RPMI7951 (cell line): ENCODE measurements around the gene ZNF467. TPM values are rescaled to one million over a fixed set of nuclear protein-coding genes. Genes with fewer than 3 reads are reported as not detected.

Experiments
- DNase-seq: peaks from one replicate; pipeline ENCODE4 v3.0.0-alpha.2; 2012; ENCODE audit warnings: low read depth
- total RNA-seq: library from RNA; depleted of rRNA; stranded (reverse); fragments of >200 nt; shearing (Covaris generic); gene quantifications from 2 replicates; pipeline ENCODE4 v1.2.3, GENCODE V29; 2014

ZNF467 gene
- total RNA-seq, 1 experiment from 2014 or later, result not detected

DNA sequence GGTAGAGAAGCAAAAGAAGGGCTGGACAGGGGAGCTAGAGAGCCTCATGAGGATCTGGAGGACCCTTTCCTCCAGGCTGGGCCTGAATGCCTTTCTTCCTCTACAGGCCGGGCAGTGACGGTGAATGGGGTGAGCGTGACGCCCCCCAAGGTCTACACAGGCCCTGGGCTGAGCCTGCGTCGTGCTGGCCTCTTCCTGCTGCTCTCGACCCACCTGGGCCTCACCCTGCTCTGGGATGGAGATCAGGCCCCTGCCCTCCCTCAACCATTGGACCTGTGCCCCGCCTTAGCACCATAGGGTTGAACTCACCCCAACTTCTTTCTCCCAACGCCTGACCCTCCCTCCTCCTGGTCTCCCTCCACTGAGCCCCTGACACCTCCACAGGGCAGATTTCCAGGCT lies 12.6 kb upstream of the ZNF467 start:
- no peak for DNase-seq

- DNase-seq, result no peak
Measured at GRCh38 chr7:149785402-149785801, 12.0 kb upstream of the ZNF467 start.

DNA sequence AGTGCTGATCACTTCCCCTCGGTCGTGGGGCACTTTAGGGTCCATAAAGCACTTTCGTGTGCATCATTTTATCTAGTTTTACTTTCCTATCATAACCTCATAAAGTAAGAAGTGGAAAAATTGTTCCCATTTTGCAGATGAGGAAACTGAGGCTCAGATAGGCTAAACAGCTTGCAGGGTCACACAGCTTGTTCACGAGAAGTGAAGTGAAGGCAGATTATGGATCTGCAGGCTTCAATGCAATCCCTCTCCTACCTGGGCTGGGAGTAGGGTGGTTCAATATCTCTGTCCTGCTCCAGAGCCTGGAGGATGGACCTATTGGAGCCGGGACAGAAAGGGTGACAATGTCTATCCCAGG lies 10.8 kb upstream of the ZNF467 start:
- no peak for DNase-seq

DNA sequence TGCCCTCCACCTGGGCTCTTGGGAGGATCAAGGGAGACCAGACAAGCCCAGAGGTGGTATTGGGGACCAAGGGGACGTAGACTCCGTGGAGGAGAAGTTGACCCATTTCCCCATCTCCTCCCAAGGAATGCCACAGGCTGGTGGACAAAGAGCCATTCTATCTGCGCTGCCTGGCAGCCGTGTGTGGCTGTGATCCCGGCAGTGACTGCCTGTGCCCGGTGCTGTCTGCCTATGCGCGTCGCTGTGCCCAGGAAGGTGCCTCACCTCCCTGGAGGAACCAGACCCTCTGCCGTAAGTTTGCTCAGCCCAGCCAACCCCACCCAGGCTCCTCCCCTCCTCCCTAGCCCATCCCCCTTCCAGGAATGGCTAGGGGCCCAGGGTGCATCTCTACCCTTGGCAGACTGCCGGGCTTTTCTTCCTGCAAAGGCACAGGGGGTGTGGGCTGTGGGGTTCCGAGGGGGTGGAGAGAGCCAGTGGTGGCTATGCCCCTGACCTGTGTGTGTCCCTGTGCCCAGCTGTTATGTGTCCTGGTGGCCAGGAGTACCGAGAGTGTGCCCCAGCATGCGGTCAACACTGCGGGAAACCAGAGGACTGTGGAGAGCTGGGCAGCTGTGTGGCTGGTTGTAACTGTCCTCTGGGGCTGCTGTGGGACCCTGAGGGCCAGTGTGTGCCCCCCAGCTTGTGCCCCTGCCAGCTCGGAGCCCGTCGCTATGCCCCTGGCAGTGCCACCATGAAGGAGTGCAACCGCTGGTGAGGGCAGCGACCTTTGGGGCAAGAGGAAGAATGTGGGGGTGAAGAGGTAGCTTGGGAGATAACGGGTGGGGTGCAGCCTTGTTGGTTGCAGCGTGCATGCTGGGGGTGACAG lies 10.2 kb upstream of the ZNF467 start:
- DNase-seq, result no peak

DNA sequence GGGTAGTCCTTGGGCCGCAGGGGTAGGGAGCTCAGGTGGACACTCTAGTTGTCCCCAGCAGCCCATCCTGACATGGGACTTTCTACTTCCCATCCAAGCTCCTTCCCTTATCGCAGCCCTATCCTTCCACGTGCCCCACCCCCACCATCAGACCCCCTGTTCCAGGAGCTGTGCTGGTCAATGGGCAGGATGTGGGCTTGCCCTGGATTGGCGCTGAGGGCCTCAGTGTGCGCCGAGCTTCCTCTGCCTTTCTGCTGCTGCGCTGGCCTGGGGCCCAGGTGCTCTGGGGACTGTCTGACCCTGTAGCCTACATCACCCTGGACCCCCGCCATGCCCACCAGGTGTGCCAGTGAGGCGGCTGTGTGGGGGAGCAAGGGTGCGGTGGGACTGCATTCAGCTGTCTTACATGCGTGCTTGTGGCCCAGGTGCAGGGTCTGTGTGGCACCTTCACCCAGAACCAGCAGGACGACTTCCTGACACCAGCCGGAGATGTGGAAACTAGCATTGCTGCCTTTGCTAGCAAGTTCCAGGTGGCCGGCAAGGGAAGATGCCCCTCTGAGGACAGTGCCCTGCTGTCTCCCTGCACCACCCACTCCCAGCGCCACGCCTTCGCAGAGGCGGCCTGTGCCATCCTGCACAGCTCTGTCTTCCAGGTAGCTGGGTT lies 9.4 kb upstream of the ZNF467 start:
- no peak for DNase-seq

DNA sequence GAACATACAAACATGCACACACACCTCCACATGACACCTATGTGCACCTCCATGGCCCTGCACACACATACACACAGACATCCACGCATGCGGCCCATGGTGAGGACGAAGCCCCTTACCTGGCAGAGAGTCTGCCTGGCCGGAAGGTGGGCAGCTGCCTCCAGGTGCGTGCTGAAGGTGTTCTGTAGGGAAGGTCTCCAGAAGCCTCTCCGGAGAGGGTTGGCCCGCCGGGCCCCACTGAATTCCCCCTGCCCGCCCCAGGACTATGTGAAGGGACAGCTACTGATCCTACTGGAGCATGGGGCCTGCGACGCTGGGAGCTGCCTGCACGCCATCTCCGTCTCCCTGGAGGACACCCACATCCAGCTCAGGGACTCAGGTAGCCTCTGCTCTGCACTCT lies 8.5 kb upstream of the ZNF467 start:
- no peak for DNase-seq

GRCh38 chr7:149780636-149781419 lies 7.4 kb upstream of the ZNF467 start:
- DNase-seq, result no peak

DNA sequence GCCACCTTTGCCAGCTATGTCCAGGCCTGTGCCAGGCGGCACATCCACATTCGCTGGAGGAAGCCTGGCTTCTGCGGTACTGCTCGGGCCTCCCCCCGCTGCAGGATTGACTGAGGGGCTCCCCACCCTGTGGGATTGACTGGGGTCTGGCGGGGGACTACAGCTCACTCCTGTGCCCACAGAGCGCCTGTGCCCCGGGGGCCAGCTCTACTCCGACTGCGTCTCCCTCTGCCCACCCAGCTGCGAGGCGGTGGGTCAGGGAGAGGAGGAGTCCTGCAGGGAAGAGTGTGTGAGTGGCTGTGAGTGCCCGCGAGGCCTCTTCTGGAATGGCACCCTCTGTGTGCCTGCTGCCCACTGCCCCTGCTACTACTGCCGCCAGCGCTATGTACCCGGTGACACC lies 6.7 kb upstream of the ZNF467 start:
- no peak for DNase-seq

- DNase-seq, result no peak
Measured at GRCh38 chr7:149779502-149779805, 6.1 kb upstream of the ZNF467 start.

GRCh38 chr7:149778696-149779501 lies 5.5 kb upstream of the ZNF467 start:
- DNase-seq, result no peak

- no peak for DNase-seq
Measured at GRCh38 chr7:149778327-149778637, 4.9 kb upstream of the ZNF467 start.

GRCh38 chr7:149777551-149778326 lies 4.4 kb upstream of the ZNF467 start:
- DNase-seq, result no peak

GRCh38 chr7:149776848-149777407 lies 3.5 kb upstream of the ZNF467 start:
- no peak for DNase-seq

DNA sequence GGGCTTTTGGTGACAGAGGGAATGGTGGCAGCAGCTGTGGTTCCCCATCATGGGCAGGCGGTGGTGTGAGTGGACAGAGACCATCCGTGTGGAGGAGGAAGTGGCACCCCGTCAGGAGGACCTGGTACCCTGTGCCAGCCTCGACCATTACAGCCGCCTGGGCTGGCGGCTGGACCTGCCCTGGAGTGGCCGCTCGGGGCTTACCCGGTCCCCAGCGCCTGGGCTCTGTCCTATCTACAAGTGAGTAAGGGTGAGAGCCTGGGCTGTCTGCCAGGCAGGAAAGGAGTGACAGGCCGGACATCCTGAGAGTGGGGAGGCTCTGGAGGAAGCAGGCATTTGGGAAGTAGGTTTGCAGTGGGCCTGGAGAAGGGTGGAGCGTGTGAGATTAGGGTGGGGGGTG lies 2.9 kb upstream of the ZNF467 start:
- DNase-seq, result peak; percentile 32

DNA sequence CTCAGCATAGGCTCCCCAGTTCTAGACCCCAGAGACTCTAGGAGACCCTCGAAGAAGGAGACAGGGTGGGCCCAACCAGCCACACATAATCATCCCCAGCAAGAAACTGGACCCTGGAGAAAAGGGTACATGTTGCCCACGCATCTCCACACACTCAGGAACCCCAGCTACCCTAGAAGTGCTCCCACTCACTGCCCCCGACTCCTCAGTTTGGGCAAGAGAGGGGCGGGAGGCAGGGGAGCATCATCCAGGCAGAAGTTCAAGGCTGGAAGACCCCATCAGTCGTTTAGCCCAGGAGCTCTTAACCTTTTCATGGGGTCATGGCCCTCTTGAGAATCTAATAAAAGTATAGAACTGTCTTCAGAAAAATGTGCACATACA lies 1.8 kb upstream of the ZNF467 start:
- no peak for DNase-seq

GRCh38 chr7:149774237-149775175 lies 1.1 kb upstream of the ZNF467 start:
- DNase-seq, result no peak

GRCh38 chr7:149772956-149773434 lies 393 bp downstream of the ZNF467 start:
- DNase-seq, result no peak

- DNase-seq, result no peak
Measured at GRCh38 chr7:149772241-149772955, 990 bp downstream of the ZNF467 start.

DNA sequence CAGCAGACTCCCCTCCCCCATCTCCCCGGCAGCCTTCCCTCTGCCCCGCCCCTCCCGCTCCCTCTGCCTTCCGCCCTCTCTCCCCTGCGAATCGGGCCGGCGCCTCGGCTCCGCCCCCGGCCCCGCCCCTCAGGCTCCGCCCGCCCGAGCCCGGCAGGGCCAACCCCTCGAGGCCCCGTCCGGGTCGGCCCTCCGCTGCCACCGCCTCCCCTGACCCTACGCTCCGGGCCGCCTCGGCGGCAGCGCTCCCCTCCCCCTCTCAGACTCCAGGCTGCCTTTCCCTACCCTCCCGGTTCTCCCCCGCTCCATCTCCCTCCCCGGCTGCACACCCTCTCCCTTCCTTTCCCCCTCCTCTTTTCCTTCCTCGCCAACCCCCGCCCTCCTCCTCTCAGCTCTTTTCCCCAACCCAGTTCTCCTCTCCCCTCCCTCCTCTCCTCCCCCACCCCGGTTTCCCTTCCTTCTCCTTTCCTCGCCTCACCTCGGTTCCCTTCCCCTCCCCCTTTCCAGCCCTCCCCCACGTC lies 1.6 kb downstream of the ZNF467 start:
- peak; percentile 81 for DNase-seq
